ENCODE results near the gene ANXA2.
"Not testable (repeated sequence)": the region's sequence is repeated elsewhere in the genome, so short reads cannot be mapped to it uniquely, and the experiment has no call there.

Gene ANXA2

DNA sequence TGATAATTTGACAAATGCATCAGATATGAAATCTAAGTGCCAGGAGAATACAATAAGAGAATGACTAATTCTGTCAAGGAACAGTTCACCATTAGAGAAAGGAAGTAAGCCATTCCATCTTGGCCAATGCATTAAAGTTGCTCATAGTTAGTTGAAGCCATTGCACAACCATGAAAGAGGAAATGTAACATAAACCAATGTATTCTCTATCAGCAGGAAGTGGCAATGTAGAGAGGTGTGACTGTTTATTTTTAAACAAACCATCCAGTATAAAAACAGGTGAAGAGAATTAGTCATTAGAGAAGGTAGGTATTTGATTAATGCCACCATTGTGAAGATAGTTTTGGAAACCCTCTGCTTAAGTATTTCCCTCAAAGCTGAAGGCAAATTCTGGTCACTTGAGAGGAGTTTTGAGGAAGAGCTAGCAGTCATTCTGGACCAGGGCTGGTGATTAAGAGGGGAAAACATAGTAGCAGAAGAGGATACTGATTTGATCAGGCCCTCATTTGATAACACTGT, 10.7 kb upstream of the ANXA2 start:
- FAIRE-seq: no peak

DNA sequence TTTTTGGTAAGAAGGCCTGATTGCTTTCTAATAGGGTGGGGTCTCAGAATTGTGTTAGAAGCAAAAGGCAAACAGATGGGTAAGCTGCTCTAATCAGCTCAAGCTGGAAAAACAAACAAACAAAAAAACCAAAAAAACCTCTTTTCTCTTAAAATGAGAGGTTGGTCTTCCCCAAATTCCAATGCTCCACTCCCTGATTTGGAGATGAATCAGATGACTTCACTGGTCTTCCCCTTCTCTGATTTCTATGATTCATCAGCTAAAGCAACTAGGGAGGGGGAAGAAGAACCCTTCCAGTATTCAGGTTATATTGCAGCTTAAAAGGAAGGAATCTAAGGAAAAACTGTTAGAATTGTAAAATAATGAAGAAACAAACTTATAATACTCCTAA, 9.6 kb upstream of the ANXA2 start:
- FAIRE-seq: peak; percentile 90

DNA sequence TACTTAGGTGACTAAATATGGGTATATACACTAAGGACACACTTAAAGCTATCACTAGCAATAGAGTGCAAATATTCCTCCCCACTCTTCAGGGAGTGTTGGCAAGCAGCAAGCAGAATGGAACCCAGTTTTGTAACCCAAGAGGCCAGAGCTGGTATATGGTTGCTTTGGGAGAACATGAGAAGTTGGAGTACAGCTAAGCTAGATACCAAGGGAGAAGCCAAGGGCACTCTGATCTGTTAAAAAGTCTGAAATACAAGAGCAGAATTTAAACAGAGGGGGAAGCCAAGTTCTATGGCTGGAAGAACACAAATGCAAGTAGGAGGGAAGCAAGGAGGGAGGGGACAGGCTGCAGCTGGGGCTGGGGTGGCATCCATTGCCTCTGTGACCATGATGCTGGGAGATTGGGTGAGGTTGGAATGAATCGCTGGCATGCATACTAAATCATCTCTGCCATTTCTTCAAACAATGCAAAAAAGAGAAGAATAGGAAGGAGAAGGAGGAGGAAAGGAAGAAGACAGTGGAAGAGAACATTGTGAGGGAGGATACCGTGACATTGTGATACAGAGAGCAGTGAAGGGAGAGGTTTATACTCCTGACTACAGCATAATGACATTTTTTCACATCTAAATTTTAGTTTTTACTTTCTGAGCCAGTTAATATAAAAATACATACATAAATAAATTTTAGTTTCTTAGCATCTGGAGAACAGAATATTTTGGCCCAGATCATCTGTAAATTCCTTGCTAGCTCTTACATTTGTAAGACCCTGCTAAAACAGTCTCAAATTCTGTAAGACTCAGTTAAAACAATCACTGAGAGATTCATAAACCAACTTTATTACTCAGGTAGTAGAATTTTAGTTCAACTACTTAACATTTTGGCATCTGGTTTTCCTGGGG, 9.0 kb upstream of the ANXA2 start:
- FAIRE-seq: no peak

DNA sequence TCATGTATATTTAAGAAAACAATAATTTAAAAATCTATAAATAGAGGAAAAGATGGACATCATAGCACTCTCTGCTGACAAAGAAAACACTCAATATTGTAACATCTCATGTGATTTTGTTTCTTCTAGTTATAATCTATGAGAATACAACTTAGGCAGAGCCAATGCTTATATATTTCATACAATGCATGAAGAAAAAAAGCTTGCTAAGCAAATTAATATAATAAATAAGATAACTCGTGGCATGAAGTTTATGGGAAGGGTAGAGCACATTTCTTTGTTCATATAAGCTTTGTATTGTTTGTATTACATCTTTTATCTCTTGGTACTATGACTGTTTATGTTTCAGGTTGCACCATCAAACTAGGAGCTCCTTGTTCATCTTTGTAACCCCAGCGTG, 7.6 kb upstream of the ANXA2 start:
- FAIRE-seq: no peak

DNA sequence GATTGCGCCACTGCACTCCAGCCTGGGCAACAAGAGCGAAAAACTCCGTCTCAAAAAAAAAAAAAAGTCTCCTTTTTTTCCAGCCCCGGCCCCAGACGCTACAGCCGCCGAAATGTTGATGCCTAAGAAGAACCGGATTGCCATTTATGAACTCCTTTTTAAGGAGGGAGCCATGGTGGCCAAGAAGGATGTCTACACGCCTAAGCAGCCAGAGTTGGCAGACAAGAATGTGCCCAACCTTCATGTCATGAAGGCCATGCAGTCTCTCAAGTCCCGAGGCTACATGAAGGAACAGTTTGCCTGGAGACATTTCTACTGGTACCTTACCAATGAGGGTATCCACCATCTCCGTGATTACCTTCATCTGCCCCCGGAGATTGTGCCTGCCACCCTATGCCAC, 6.6 kb upstream of the ANXA2 start:
- not testable (repeated sequence) for FAIRE-seq

DNA sequence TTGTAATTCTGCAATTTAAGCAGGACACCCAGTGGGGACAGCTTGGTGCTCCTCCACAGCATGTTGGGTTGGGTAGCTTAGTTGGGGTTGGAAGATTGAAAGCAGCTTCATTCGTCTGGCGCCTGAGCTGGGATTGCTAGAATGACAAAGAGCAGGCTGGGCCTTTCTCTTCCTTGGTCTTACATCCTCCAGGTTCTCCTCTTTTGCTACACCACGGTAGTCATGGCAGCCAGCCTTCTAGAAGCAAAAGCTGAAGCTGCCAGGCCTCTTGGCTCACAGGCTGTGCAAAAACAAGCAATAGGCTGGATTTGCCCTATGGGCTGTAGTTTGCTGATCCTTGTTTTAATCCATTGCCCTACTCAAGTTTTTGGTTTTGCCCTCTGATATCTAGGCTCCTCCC, 3.2 kb upstream of the ANXA2 start:
- FAIRE-seq: no peak

DNA sequence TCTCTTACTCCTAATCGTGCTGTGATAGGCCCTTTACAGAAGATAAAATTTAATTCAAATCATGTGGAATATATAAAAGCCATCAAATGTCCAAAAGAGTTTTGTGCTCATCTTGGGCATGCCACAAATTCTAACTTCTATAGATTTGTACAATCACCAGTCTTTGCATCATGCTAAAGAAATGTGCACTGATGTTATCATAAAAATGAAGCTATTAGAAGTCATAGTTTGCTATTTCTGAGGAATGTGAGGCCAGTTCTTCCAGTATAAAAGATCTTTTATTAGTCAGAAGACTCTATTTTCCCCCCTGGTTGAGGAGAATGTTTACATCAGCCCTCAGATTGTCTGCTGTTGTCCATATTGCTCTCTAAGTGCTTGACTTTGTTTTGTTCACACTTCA, 2.1 kb upstream of the ANXA2 start:
- no peak for FAIRE-seq

DNA sequence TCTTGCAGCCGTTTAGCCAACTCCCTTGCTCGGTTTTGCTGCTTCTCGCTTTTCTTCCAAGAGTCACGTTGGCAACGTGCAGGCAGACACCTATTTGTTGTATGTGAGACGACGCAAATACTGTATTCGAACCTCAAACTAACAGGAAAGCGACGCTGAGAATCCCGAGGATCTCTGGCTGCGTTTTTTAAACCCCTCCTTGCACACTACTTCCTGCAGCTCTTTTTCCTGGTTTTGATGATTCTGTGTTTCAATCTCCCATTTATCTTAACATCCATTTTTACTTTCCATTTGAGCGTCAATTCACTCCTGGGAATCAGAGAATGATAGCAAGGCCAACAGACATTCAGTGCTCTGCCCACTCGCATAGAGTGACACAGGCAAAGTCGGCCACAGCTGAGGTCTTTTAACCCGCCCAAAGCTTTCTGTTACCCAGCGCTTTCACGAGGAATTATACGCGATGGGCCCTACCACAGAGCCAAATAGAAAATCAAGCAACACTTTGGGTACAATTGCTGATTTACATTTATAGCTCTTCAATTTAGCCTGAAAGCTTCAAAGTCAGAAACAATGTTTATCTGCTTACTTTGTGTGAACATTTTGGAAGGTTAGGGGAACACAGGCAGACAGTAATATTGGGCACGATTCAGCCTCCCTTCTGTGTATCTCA, 1.6 kb upstream of the ANXA2 start:
- FAIRE-seq: no peak

DNA sequence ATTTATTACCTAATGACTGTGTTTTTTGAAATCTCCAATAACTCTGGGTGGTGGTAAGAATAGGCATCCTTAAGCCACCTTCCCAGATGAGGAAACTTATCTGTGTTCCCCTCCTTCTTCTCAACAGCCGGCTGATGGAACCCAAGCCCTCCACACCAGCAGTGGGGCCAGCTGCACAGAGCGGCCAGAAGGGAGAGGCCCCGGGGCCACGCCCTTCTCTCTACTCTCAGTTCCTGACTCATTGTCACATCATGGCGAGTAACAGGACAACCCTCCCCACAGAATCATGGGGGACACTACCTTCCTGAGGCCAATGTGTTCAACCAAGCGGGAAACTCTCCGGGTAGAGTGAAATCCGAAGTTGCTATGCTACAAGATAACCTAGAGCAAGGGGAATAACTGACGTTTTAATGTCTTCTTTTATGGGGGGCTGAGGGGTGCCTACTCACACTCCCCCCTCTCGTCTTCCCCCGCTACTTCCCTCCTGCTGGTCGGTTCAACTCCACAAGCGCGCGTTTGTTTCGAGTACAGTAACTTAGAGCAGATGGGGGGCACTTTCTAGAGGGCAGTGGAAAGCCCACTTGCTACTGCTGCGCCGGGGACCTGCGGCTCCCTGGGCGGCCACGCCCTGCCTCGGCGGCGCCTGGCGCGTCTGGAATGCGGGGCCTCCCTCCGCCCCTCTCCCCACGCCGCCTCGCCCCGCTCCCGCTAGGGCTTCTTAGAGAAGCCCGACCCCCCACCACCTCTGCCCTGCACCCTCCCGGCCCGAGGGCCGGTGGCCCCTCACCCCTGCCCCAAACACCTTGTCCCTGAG, 621 bp downstream of the ANXA2 start:
- no peak for FAIRE-seq

DNA sequence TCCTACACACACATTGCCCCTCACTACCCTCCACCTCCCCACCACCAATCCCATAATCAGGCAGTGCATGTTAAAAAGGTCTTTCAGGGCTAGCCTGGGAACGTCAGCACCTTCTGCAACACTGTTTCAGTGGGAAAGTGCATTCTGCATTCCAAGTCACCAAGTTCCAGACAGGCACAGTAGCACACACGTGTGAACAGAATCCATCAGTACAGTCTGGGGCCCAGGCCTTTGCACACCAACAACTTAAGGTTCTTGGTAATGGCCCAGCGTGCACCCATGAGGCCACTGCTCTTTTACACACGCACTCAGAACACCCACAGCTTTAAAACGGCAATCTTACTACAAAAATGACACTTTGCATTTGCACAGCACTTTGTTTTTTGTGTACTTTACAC, 1.2 kb downstream of the ANXA2 start:
- no peak for FAIRE-seq

DNA sequence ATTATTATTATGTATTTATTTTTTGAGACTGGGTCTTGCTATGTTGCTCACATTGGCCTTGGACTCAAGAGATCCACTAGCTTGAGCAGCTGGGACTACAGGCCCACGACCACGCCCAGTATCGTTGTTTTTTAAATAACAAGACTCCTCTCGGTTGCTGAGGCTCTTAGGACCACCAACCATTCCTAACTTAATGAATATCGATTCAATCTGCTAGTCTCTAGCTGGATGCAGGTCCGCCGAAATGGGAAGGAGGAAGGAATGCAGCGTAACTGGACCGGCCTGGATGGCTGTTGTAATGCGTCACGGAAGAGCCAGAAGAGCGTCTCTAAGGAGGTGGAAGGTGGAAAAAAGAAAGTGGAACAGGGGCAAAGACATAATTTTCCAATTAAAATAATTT, 1.7 kb downstream of the ANXA2 start:
- no peak for FAIRE-seq

DNA sequence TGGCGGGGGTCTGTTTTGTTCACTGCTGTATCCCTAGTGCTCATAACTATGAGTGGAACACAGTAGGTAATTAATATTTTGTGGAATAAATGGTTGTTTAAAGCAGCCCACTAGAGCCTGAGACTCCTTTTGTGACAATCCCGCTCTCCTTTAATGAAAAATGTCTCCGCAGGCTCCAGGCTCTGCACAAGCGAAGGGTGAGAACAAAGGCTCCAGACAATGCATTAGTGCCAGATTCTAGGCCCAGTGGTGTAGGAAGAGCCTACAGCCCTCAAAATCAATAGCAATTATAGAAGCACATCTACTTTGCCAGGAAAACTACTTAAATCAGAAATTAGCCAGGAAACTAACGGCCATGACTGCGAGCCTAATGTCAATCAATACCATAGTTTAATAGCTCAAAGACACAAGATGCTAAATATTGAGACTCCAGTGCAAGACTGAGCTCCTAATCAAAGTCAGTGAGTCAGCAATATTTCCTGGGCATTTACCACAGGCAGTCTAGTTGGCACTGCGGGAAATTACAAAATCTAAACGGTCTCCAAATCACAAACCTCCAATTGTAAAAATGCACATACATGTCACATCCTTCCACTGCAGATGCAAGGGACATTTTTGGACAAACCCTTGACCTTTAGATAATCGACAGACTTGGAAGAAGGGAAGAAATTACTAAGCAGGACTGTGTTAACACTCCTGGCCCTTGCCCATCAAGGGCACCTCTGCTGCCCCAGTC, 2.3 kb downstream of the ANXA2 start:
- no peak for FAIRE-seq

DNA sequence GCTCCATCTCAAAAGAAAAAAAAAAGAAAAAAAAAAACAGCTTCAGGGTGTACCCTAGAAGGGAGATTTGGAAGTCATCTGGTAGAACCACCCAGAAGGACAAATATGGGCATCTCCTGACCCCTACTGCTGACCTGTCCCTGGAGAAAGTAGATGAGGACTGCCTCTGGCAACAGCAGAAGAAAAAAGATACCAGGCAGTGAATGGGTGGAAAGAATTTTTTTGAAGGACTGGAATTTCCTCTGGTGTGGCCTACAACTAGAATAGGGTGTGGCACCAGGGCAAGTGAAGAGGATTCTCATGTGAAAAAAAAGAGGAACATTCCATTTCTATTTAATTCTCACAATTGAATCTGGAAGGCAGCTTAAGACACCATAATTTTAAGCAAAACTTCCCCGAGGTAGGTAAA, 3.1 kb downstream of the ANXA2 start:
- FAIRE-seq: no peak

DNA sequence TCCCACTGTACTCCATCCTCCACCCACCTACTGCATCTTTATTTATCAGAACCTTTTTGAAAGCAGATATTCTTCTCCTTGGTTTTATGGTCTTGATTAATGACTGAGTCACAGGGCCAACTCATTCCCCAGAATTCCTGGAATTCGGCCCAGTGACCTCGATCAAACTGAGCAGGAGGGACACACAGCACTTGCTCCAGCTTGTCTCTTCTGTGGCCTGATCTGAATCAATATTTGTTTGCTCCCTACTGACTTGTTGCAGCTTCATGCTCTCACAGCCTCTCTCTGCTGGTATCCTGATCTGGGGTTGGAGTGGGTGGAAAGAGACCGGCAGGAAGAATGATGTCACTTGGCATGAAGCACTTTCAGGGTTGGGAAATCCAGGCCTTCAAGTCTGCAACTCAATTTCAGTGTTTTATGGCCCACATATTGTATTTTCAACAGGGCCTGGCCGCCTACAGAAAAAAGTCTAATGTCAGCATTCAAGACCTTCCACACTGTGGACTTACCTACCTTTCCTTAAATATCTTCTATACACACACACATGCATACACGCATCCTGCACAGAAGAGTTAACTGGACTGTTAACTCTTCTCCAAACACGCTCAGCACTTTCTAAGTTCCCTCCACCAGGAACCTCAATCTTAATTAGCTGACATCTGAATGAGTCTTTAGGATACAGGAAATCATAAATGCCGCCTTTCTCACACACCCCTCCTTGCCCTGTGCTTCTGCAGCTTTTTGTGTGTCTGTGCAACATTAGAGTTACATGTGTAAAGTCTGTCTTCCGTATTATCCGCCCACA, 4.6 kb downstream of the ANXA2 start:
- peak; percentile 83 for FAIRE-seq

DNA sequence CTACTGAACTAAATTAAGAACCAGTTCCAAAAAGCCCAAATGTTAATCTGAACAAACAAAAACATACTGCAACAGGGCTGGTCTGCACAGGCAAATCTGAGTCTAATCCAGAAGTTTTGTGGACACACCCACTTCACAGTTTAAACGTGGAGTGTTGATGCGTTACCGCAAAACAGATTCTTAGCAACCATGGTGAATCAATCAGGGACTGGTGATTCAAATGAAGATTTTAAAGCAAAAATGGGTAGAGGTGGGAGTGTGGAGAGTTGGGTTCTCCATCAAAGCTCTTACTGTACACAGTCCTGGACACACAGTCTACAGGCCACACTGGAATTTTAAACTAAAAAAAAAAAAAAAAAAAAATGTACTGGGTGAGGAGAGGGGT, 5.2 kb downstream of the ANXA2 start:
- FAIRE-seq: no peak

DNA sequence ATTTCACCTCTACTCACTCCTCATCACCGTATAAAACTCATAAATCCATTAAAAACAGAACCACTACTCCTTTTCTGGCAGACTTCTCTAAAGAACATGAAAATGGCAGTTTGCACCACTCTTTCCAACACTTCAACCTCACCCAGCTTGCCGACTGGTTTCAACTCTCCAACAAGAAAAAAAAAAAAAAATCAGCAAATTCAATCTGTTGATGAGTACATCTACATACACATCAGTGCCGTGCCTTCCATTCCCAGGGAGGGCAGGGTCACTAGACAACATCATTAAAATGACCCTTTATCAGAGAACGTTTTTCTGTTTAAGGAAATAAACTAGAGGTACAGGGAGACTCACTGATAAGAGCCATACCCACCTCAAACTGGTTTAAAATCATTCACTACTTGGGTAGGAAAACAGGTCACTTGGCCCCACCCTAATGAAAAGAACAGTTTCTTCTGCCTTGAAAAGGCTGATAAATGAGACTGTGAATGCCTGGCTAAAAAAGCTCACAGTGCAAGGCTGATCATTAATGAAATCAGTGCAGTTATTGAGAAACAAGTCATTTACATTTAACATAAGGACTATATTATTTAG, 6.0 kb downstream of the ANXA2 start:
- FAIRE-seq: no peak

DNA sequence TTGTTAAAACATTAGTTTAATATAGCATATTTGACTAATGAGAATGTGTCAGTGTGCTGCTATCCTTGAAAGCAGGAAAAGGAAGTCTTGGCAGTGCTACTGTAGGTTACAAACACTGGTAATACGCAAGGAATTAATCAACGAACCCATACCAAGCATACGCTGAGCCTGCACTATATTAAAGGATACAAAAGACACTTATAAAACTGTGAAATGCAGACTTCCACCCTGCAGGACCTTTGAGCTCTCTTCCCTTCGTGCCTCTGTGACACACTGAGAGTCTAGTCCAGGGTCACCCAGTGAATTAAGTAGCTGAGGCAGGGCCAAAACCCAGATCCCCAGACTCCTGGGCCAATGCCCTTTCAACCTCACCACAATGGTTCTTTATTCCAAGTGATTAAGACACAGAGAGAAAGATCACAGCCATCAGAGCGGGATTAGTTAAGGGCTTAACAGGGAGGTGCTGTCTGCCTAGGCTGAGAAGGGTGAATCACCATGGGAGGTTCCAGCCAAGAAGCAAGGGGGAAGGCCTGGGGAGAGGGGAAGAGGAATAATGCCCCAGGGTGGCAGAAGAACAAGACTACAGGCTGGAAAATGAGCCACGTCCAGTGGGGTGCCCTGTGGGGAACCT, 6.8 kb downstream of the ANXA2 start:
- FAIRE-seq: no peak

DNA sequence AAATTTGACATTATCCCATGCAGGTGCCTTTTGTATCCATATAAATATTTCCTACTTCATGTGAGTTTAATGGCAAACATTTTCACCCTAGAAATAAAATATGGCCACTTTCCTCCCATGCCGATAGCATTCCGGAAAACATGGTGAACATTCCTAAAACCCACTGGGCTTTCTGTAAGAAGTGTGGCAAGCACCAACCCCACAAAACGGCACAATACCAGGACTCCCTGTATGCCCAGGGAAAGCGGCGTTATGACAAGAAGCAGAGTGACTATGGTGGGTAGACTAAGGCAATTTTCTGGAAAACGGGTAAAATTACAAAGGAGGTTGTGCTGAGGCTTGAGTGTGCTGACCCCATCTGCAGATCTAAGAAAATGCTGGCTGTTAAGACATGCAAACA, 7.6 kb downstream of the ANXA2 start:
- no peak for FAIRE-seq

DNA sequence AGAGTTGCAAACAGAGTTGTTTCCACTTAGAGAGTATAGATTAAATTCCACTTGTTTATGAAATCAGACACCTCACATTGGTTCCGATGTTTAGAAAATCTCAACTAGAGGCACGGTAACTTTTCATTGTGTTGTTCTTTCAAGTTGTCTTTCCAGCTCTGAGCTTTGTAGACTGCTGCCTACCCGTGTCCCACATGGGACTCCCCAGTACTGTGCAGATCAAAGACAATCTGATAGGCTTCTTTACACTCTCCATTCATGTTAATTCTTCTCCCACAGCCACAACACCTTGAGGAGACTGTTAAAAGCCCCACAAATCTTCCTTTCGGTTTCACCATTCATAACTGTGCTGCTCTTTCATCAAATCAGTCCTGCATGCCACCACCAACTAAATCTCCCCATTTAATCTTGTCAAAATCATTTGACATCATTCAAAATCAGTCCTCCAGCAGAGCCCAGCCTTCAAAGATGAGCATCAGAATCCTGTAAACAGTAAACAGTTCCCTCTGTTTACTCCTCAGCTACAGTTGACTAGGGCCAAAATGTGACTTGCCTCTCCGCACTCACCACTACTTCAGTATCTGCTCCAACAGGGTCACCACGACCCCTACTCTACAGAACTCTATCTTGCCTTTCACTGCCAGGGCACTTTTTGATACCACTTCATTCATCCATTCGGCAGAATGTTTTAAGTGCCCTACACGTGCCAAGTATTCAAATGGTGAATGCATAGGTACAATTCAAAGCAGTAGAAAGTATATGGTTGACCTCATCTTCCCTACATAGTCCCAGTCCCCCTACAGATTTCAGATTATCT, 8.3 kb downstream of the ANXA2 start:
- no peak for FAIRE-seq

DNA sequence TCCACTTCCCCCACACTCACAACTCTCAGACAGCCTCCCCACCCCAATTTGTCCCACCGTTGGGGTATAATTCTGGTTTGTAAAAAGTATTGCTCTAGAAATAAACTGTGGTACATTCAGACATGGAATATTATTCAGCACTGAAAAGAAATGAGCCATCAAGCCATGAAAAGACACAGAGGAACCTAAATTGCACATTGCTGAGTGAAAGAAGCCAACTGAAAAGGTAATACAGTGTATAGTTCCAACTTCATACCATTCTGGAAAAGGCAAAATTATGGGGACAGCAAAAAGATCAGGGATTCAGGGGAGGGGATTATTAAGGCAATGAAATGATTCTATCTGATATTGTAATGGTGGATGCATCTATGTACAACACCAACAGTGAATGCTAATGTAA, 10.5 kb downstream of the ANXA2 start:
- no peak for FAIRE-seq
